Vagina (tissue), 2 donors: Measurements from ENCODE around the gene SLC9A5. TPM values are rescaled to one million over a fixed set of nuclear protein-coding genes. Genes with fewer than 3 reads are reported as not detected.

Source experiments
- DNase-seq, 2 donors: peaks; one replicate each; pipeline ENCODE4 v3.0.0-alpha.2; 2017; ENCODE audit errors: extremely low spot score in 2 of 2
- H3K27ac ChIP-seq: fragments of 200-600 bp; sonication (generic); one replicate; pipeline ENCODE4 v1.5.1; 2019
- H3K27me3 ChIP-seq: fragments of 200-600 bp; sonication (generic); one replicate; pipeline ENCODE4 v1.5.1; 2019
- H3K36me3 ChIP-seq, 2 donors: fragments of 200-600 bp; sonication (generic); one replicate each; pipeline ENCODE4 v1.5.1; 2017 to 2019
- H3K4me1 ChIP-seq: fragments of 200-600 bp; sonication (generic); one replicate; pipeline ENCODE4 v1.5.1; 2019
- H3K4me3 ChIP-seq, 2 donors: fragments of 200-600 bp; sonication (generic); 1 replicate in 1 of 2; 2 replicates in 1 of 2; pipeline ENCODE4 v1.5.1; 2016 to 2019
- H3K9me3 ChIP-seq: fragments of 200-600 bp; sonication (generic); one replicate; pipeline ENCODE4 v1.5.1; 2019
- CTCF ChIP-seq, 3 experiments: fragments of 450-650 bp in 2 of 3; fragments of 200-600 bp in 1 of 3; sonication (generic) in 1 of 3; IDR thresholded peaks; one replicate each; pipeline ENCODE4 v1.5.1; 2017 to 2019; ENCODE audit warnings: antibody characterized with exemption in 3 of 3, mild to moderate bottlenecking in 2 of 3, moderate library complexity in 2 of 3
- POLR2A ChIP-seq, 2 donors: fragments of 450-650 bp; IDR thresholded peaks; one replicate each; pipeline ENCODE4 v1.6.1; 2017; ENCODE audit warnings: antibody characterized with exemption in 2 of 2, mild to moderate bottlenecking in 2 of 2, moderate library complexity in 2 of 2
- POLR2AphosphoS5 ChIP-seq, 2 donors: sonication (generic); formaldehyde crosslinking; IDR thresholded peaks; one replicate each; pipeline ENCODE4 v1.9.0; 2017; ENCODE audit warnings: antibody characterized with exemption in 2 of 2, mild to moderate bottlenecking in 2 of 2, low read depth in 1 of 2; ENCODE audit not compliant: insufficient read depth in 1 of 2
- intact Hi-C: fragments of 100-400 bp; cut with DNase I; formaldehyde crosslinking; loops from one replicate; pipeline ENCODE4 v1.15.1; 2023
- total RNA-seq: library from RNA; depleted of rRNA; stranded (reverse); fragments of >200 nt; gene quantifications from one replicate; pipeline ENCODE4 v1.2.3, GENCODE V29; 2016

SLC9A5 gene
- total RNA-seq, 1 donor from 2014 or later: 0.49 TPM

GRCh38 chr16:67228905-67229304, 19.9 kb upstream of the SLC9A5 start:
- Histone ChIP-seq H3K9me3 (no peaks in the 10 kb centered on the region), H3K27ac (no peak overlapping the region), H3K4me3 (no peak overlapping the region), H3K36me3 (peaks cover 0 to 46% of the 10 kb centered on the region in 2 donors), H3K27me3 (no peaks in the 10 kb centered on the region), H3K4me1 (peaks cover 21% of the 10 kb centered on the region)
- no peak for TF ChIP-seq POLR2A (IDR thresholded peaks at IDR 0.05)
- intact Hi-C loops: no loop called here
- no peak for DNase-seq

- no peak for DNase-seq
- no peak for TF ChIP-seq POLR2AphosphoS5 (IDR thresholded peaks at IDR 0.05; ENCODE audit: insufficient read depth in 1 of 2, low read depth in 1 of 2)
- no peak for TF ChIP-seq CTCF (IDR thresholded peaks at IDR 0.05)
- TF ChIP-seq POLR2A (IDR thresholded peaks at IDR 0.05): no peak
- intact Hi-C loops: no loop called here
- no peak overlapping the region for H3K27ac ChIP-seq
- H3K36me3 ChIP-seq: peaks cover 0 to 54% of the 10 kb centered on the region in 2 donors
- peaks cover 21% of the 10 kb centered on the region for H3K4me1 ChIP-seq
- no peak overlapping the region for H3K4me3 ChIP-seq
- no peaks in the 10 kb centered on the region for H3K9me3 ChIP-seq
- H3K27me3 ChIP-seq: no peaks in the 10 kb centered on the region
Observed at GRCh38 chr16:67229906-67230808, 18.6 kb upstream of the SLC9A5 start.

DNA sequence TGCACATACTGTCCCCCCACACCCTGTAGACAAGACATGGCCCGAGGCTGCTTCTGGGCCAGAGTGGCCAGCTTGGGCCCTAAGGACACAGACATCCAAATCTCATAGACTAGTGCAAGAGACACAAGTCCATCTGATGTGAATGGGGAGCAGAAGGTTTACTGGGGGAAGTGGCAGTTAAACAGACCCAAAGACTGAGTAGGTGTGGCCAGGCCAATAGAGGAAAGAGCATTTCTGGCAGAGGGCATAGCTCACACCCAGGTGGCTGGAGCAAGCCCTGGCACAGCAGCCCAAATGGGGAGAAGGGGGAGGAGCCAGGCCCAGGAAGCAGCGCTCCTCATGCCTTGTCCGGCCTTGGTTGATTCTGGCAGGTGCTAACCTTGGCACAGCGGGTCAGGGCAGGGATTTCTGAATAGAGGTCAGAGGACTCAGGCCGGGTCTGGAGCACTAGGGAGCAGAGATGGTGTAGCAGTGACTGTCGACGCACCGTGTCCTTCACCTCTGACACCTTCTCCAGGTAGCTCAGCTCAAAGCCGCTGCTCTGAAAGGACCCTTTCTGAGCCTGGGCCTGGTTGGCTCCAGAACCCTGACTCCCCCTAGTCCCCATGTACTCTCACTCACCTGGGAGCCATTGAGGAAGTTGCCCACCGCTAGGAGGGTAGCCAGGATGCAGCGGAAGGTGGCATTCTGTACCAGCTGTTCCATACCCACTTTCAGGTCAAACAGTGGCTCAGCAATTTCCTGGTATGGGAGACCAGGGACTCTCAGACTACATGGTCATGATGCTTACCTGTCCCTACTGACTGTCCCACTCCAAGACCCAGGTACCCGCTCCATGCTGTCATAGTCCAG, 17.7 kb upstream of the SLC9A5 start:
- no peak for DNase-seq
- intact Hi-C loops: no loop called here
- H3K4me3 ChIP-seq: no peak overlapping the region
- H3K9me3 ChIP-seq: no peaks in the 10 kb centered on the region
- peaks cover 18% of the 10 kb centered on the region for H3K4me1 ChIP-seq
- H3K36me3 ChIP-seq: peaks cover 0 to 60% of the 10 kb centered on the region in 2 donors
- no peak overlapping the region for H3K27ac ChIP-seq
- no peaks in the 10 kb centered on the region for H3K27me3 ChIP-seq
- TF ChIP-seq POLR2A (IDR thresholded peaks at IDR 0.05): no peak
- no peak for TF ChIP-seq POLR2AphosphoS5 (IDR thresholded peaks at IDR 0.05; ENCODE audit: insufficient read depth in 1 of 2, low read depth in 1 of 2)
- no peak for TF ChIP-seq CTCF (IDR thresholded peaks at IDR 0.05)

- Histone ChIP-seq H3K27ac (no peak overlapping the region), H3K9me3 (no peaks in the 10 kb centered on the region), H3K27me3 (no peaks in the 10 kb centered on the region), H3K4me1 (peaks cover 1% of the 10 kb centered on the region), H3K36me3 (peaks cover 0 to 80% of the 10 kb centered on the region in 2 donors), H3K4me3 (no peak overlapping the region)
- DNase-seq: no peak
- intact Hi-C loops: no loop called here
- TF ChIP-seq POLR2AphosphoS5 (IDR thresholded peaks at IDR 0.05; ENCODE audit: insufficient read depth in 1 of 2, low read depth in 1 of 2) (no peak), CTCF (IDR thresholded peaks at IDR 0.05) (no peak), POLR2A (IDR thresholded peaks at IDR 0.05) (no peak)
Observed at GRCh38 chr16:67233596-67233995, 15.2 kb upstream of the SLC9A5 start.

GRCh38 chr16:67234180-67234597, 14.6 kb upstream of the SLC9A5 start:
- DNase-seq: no peak
- Histone ChIP-seq H3K27me3 (no peaks in the 10 kb centered on the region), H3K4me1 (no peaks in the 10 kb centered on the region), H3K27ac (no peak overlapping the region), H3K4me3 (no peak overlapping the region), H3K9me3 (no peaks in the 10 kb centered on the region), H3K36me3 (peaks cover 0 to 74% of the 10 kb centered on the region in 2 donors)
- TF ChIP-seq POLR2AphosphoS5 (IDR thresholded peaks at IDR 0.05; ENCODE audit: insufficient read depth in 1 of 2, low read depth in 1 of 2) (no peak), CTCF (IDR thresholded peaks at IDR 0.05) (no peak), POLR2A (IDR thresholded peaks at IDR 0.05) (no peak)
- intact Hi-C loops: no loop called here
